PC-9 (cell line): Measurements from ENCODE around the gene MTG1.

ENCODE experiments used
- CTCF ChIP-seq: fragments of 200-600 bp; sonication (generic); conservative IDR thresholded peaks from 2 replicates; pipeline ENCODE4 v1.6.1; 2017; ENCODE audit warnings: mixed run types, antibody characterized with exemption, mild to moderate bottlenecking, moderate library complexity
- EZH2 ChIP-seq: fragments of 200-600 bp; sonication (generic); IDR thresholded peaks from 2 replicates; pipeline ENCODE4 v1.8.0; 2017; ENCODE audit warnings: antibody characterized with exemption, low read depth

- TF ChIP-seq CTCF: no peak
- TF ChIP-seq EZH2: no peak
Measured at GRCh38 chr10:133359554-133359971, 34.4 kb upstream of the MTG1 start.
